ENCODE data around the gene DUSP12.

DNA sequence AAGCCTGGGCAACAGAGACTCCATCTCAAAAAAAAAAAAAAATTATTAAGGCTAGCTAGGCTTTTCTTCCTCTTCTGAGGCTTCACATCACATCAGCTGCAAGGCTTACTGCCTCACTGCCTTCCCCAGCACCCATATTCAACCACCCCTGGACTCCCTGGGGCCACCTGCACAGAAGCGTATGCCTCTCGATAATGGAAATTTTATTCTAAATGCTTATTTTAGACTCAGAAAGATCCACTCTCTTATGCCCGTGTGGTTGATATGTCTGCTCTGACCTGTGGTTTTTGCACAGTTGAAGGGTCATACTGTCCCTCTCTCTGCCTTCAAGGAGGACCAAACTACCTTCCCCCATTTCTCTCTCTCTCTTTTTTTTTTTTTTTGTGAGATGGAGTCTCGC, 44.0 kb upstream of the DUSP12 start:
- TF ChIP-seq, protein P1, sequence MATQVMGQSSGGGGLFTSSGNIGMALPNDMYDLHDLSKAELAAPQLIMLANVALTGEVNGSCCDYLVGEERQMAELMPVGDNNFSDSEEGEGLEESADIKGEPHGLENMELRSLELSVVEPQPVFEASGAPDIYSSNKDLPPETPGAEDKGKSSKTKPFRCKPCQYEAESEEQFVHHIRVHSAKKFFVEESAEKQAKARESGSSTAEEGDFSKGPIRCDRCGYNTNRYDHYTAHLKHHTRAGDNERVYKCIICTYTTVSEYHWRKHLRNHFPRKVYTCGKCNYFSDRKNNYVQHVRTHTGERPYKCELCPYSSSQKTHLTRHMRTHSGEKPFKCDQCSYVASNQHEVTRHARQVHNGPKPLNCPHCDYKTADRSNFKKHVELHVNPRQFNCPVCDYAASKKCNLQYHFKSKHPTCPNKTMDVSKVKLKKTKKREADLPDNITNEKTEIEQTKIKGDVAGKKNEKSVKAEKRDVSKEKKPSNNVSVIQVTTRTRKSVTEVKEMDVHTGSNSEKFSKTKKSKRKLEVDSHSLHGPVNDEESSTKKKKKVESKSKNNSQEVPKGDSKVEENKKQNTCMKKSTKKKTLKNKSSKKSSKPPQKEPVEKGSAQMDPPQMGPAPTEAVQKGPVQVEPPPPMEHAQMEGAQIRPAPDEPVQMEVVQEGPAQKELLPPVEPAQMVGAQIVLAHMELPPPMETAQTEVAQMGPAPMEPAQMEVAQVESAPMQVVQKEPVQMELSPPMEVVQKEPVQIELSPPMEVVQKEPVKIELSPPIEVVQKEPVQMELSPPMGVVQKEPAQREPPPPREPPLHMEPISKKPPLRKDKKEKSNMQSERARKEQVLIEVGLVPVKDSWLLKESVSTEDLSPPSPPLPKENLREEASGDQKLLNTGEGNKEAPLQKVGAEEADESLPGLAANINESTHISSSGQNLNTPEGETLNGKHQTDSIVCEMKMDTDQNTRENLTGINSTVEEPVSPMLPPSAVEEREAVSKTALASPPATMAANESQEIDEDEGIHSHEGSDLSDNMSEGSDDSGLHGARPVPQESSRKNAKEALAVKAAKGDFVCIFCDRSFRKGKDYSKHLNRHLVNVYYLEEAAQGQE (IDR thresholded peaks at IDR 0.05; ENCODE audit: unreplicated experiment): no peak
- TF ChIP-seq, protein P2, sequence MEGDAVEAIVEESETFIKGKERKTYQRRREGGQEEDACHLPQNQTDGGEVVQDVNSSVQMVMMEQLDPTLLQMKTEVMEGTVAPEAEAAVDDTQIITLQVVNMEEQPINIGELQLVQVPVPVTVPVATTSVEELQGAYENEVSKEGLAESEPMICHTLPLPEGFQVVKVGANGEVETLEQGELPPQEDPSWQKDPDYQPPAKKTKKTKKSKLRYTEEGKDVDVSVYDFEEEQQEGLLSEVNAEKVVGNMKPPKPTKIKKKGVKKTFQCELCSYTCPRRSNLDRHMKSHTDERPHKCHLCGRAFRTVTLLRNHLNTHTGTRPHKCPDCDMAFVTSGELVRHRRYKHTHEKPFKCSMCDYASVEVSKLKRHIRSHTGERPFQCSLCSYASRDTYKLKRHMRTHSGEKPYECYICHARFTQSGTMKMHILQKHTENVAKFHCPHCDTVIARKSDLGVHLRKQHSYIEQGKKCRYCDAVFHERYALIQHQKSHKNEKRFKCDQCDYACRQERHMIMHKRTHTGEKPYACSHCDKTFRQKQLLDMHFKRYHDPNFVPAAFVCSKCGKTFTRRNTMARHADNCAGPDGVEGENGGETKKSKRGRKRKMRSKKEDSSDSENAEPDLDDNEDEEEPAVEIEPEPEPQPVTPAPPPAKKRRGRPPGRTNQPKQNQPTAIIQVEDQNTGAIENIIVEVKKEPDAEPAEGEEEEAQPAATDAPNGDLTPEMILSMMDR (conservative IDR thresholded peaks at IDR 0.05; ENCODE audit: low read depth in 2 of 2): no peak
- TF ChIP-seq POLR2AphosphoS5 (IDR thresholded peaks at IDR 0.05; ENCODE audit: low read depth): no peak
- TF ChIP-seq CREB1 (CRISPR knock-in tag; IDR thresholded peaks at IDR 0.05; ENCODE audit: low read depth): no peak
- no peak for TF ChIP-seq JUNB (IDR thresholded peaks at IDR 0.05; ENCODE audit: unreplicated experiment)
- no peak for TF ChIP-seq EZH2 (IDR thresholded peaks at IDR 0.05; ENCODE audit: low read depth, unreplicated experiment)
- TF ChIP-seq EZH2phosphoT487 (IDR thresholded peaks at IDR 0.05; ENCODE audit: unreplicated experiment): no peak
- no peak for TF ChIP-seq ZNF114 (CRISPR knock-in tag; IDR thresholded peaks at IDR 0.05)
- TF ChIP-seq, protein P3, sequence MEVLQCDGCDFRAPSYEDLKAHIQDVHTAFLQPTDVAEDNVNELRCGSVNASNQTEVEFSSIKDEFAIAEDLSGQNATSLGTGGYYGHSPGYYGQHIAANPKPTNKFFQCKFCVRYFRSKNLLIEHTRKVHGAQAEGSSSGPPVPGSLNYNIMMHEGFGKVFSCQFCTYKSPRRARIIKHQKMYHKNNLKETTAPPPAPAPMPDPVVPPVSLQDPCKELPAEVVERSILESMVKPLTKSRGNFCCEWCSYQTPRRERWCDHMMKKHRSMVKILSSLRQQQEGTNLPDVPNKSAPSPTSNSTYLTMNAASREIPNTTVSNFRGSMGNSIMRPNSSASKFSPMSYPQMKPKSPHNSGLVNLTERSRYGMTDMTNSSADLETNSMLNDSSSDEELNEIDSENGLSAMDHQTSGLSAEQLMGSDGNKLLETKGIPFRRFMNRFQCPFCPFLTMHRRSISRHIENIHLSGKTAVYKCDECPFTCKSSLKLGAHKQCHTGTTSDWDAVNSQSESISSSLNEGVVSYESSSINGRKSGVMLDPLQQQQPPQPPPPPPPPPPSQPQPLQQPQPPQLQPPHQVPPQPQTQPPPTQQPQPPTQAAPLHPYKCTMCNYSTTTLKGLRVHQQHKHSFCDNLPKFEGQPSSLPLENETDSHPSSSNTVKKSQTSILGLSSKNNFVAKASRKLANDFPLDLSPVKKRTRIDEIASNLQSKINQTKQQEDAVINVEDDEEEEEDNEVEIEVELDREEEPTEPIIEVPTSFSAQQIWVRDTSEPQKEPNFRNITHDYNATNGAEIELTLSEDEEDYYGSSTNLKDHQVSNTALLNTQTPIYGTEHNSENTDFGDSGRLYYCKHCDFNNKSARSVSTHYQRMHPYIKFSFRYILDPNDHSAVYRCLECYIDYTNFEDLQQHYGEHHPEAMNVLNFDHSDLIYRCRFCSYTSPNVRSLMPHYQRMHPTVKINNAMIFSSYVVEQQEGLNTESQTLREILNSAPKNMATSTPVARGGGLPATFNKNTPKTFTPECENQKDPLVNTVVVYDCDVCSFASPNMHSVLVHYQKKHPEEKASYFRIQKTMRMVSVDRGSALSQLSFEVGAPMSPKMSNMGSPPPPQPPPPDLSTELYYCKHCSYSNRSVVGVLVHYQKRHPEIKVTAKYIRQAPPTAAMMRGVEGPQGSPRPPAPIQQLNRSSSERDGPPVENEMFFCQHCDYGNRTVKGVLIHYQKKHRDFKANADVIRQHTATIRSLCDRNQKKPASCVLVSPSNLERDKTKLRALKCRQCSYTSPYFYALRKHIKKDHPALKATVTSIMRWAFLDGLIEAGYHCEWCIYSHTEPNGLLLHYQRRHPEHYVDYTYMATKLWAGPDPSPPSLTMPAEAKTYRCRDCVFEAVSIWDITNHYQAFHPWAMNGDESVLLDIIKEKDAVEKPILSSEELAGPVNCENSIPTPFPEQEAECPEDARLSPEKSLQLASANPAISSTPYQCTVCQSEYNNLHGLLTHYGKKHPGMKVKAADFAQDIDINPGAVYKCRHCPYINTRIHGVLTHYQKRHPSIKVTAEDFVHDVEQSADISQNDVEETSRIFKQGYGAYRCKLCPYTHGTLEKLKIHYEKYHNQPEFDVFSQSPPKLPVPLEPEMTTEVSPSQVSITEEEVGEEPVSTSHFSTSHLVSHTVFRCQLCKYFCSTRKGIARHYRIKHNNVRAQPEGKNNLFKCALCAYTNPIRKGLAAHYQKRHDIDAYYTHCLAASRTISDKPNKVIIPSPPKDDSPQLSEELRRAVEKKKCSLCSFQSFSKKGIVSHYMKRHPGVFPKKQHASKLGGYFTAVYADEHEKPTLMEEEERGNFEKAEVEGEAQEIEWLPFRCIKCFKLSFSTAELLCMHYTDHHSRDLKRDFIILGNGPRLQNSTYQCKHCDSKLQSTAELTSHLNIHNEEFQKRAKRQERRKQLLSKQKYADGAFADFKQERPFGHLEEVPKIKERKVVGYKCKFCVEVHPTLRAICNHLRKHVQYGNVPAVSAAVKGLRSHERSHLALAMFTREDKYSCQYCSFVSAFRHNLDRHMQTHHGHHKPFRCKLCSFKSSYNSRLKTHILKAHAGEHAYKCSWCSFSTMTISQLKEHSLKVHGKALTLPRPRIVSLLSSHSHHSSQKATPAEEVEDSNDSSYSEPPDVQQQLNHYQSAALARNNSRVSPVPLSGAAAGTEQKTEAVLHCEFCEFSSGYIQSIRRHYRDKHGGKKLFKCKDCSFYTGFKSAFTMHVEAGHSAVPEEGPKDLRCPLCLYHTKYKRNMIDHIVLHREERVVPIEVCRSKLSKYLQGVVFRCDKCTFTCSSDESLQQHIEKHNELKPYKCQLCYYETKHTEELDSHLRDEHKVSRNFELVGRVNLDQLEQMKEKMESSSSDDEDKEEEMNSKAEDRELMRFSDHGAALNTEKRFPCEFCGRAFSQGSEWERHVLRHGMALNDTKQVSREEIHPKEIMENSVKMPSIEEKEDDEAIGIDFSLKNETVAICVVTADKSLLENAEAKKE (CRISPR knock-in tag; IDR thresholded peaks at IDR 0.05): no peak
- TF ChIP-seq ZNF331 (CRISPR knock-in tag; IDR thresholded peaks at IDR 0.05; ENCODE audit: low read depth): no peak
- no peak for TF ChIP-seq STAT1 (IDR thresholded peaks at IDR 0.05; ENCODE audit: unreplicated experiment)
- TF ChIP-seq, protein P4, sequence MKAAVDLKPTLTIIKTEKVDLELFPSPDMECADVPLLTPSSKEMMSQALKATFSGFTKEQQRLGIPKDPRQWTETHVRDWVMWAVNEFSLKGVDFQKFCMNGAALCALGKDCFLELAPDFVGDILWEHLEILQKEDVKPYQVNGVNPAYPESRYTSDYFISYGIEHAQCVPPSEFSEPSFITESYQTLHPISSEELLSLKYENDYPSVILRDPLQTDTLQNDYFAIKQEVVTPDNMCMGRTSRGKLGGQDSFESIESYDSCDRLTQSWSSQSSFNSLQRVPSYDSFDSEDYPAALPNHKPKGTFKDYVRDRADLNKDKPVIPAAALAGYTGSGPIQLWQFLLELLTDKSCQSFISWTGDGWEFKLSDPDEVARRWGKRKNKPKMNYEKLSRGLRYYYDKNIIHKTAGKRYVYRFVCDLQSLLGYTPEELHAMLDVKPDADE (IDR thresholded peaks at IDR 0.05): no peak

Measured in GM23338 (cell line).